PC-3 (cell line): ENCODE data around the gene HMGXB3.

ENCODE experiments used
- EZH2 ChIP-seq: fragments of 300-600 bp; sonication (generic); IDR thresholded peaks from one replicate; pipeline ENCODE4 v1.6.1; 2017; ENCODE audit warnings: antibody characterized with exemption, mild to moderate bottlenecking, low read length; ENCODE audit not compliant: unreplicated experiment
- EZH2phosphoT487 ChIP-seq: fragments of 300-600 bp; sonication (generic); IDR thresholded peaks from 2 replicates; pipeline ENCODE4 v1.6.1; 2018; ENCODE audit warnings: mild to moderate bottlenecking, antibody characterized with exemption, low read length, borderline replicate concordance
- TF ChIP-seq, protein P1 (sequence below): fragments of 300-600 bp; sonication (generic); conservative IDR thresholded peaks from 2 replicates; pipeline ENCODE4 v1.5.1; 2017; ENCODE audit warnings: antibody characterized with exemption, low read depth, mild to moderate bottlenecking, low read length

DNA sequence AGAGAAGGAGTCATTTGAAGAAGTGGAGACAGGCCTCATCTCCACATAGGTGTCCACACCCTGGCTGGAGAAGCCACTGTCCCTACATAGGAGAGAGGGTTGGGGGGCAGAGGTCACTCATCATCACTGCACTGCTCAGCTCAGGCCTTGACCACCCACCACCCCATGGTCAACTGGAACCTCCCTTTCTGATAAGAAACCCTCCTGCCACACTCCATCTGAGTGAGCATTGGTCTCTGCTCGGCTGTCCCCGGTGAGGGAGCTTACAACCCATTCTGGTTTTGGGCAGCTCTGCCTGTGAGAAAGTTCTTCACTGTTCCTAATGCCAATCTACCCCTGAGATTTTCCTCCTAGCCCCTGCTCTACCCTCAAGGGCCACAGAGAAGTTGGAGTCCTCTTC lies 57.0 kb downstream of the HMGXB3 start:
- TF ChIP-seq, protein P1, sequence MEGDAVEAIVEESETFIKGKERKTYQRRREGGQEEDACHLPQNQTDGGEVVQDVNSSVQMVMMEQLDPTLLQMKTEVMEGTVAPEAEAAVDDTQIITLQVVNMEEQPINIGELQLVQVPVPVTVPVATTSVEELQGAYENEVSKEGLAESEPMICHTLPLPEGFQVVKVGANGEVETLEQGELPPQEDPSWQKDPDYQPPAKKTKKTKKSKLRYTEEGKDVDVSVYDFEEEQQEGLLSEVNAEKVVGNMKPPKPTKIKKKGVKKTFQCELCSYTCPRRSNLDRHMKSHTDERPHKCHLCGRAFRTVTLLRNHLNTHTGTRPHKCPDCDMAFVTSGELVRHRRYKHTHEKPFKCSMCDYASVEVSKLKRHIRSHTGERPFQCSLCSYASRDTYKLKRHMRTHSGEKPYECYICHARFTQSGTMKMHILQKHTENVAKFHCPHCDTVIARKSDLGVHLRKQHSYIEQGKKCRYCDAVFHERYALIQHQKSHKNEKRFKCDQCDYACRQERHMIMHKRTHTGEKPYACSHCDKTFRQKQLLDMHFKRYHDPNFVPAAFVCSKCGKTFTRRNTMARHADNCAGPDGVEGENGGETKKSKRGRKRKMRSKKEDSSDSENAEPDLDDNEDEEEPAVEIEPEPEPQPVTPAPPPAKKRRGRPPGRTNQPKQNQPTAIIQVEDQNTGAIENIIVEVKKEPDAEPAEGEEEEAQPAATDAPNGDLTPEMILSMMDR: no peak
- TF ChIP-seq EZH2: no peak
- TF ChIP-seq EZH2phosphoT487: no peak
